Measurements from ENCODE around the gene USH2A.

DNA sequence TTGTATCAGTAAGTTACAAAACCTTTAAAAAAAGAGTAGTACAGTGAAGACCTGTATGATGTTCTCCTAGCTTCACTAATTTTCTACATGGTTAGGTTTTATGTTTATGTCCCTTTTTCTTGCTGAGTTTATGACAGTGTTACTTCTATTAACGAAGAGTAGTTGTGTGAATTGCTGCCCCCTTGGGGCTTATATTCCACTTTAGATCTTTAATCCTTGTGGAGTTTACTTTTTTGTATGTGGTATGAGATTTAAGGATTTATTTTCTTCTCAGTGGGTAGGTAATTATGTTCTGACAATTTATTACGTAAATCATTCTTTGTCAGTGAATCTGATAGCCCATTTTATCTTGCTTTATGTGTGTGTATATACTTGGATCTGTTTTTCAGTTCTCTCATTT lies 841.4 kb downstream of the USH2A start:
- TF ChIP-seq POLR2A (IDR thresholded peaks at IDR 0.05; ENCODE audit: low read depth, low read length) (no peak), TAF1 (IDR thresholded peaks at IDR 0.05; ENCODE audit: borderline replicate concordance, low read depth, low read length) (no peak), POLR2AphosphoS5 (IDR thresholded peaks at IDR 0.05; ENCODE audit: low read depth, low read length) (no peak)
